Adipocyte (in vitro differentiated cells): ENCODE data around the gene HADHB.
A peak's percentile ranks its signal among the peaks of the same experiment; 100 is the strongest.
"Not testable (repeated sequence)": the region's sequence is repeated elsewhere in the genome, so short reads cannot be mapped to it uniquely, and the experiment has no call there.

Source experiments
- DNase-seq: peaks from one replicate; pipeline ENCODE4 v3.0.0-alpha.2; 2015; ENCODE audit warnings: low read depth
- H3K27me3 ChIP-seq: replicated peaks from 2 replicates; pipeline ENCODE4 v1.7.0; 2013; ENCODE audit warnings: mild to moderate bottlenecking, low read length, moderate library complexity; ENCODE audit not compliant: control insufficient read depth, insufficient read depth
- H3K36me3 ChIP-seq: 2 replicates; pipeline ENCODE4 v1.7.0; 2013; ENCODE audit warnings: low read length, mild to moderate bottlenecking, moderate library complexity; ENCODE audit not compliant: control insufficient read depth, insufficient read depth, severe bottlenecking
- H3K4me1 ChIP-seq: 2 replicates; pipeline ENCODE4 v1.7.0; 2013; ENCODE audit warnings: mild to moderate bottlenecking, low read length, moderate library complexity; ENCODE audit not compliant: control insufficient read depth, insufficient read depth
- H3K4me3 ChIP-seq: 2 replicates; pipeline ENCODE4 v1.7.0; 2013; ENCODE audit warnings: mild to moderate bottlenecking, low read length, moderate library complexity
- H3K9ac ChIP-seq: 2 replicates; pipeline ENCODE4 v1.7.0; 2013; ENCODE audit warnings: mild to moderate bottlenecking, low read length, moderate library complexity
- H3K9me3 ChIP-seq: 2 replicates; pipeline ENCODE4 v1.7.0; 2013; ENCODE audit warnings: mild to moderate bottlenecking, low read length, moderate library complexity; ENCODE audit not compliant: control insufficient read depth

Gene HADHB

DNA sequence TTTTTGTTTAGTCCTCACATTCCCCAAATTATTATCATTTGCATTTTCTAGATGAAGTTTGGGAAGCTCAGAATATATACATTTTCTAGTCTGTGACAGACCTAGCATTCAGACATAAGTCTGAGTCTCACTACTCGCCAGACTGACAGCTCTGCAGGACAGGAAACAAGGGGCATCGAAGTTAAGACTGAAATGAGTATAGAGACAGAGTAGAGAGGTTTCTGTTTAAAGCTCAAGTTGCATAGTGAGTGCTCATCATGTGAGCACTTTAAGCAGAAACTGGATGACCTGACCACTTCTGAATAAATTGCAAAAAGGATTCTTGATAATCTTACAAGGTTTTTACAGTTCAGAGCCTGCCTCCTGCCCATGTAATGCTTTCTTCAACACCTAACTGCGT lies 1.1 kb downstream of the HADHB start:
- peak overlapping the region; percentile 96 for H3K4me3 ChIP-seq
- peaks cover 45% of the 10 kb centered on the region for H3K4me1 ChIP-seq
- DNase-seq = peak; percentile 51
- peak overlapping the region; percentile 96 for H3K9ac ChIP-seq
- H3K9me3 ChIP-seq = no peaks in the 10 kb centered on the region
- H3K36me3 ChIP-seq = no peaks in the 10 kb centered on the region
- no peaks in the 10 kb centered on the region for H3K27me3 ChIP-seq

- peak overlapping the region; percentile 96 for H3K4me3 ChIP-seq
- no peaks in the 10 kb centered on the region for H3K27me3 ChIP-seq
- H3K9me3 ChIP-seq = no peaks in the 10 kb centered on the region
- no peaks in the 10 kb centered on the region for H3K36me3 ChIP-seq
- H3K4me1 ChIP-seq = peaks cover 41% of the 10 kb centered on the region
- H3K9ac ChIP-seq = peak overlapping the region; percentile 96
- DNase-seq = no peak
These were observed 2.1 kb downstream of the HADHB start for GRCh38 chr2:26246818-26247217.

GRCh38 chr2:26249625-26250024 lies 4.9 kb downstream of the HADHB start:
- peaks cover 4% of the 10 kb centered on the region for H3K36me3 ChIP-seq
- H3K9ac ChIP-seq = no peak overlapping the region
- H3K4me1 ChIP-seq = peaks cover 51% of the 10 kb centered on the region
- H3K27me3 ChIP-seq = no peaks in the 10 kb centered on the region
- H3K4me3 ChIP-seq = no peak overlapping the region
- no peaks in the 10 kb centered on the region for H3K9me3 ChIP-seq
- no peak for DNase-seq

GRCh38 chr2:26251893-26252292 lies 7.2 kb downstream of the HADHB start:
- Histone ChIP-seq H3K9ac (no peak overlapping the region), H3K4me3 (no peak overlapping the region), H3K27me3 (no peaks in the 10 kb centered on the region), H3K36me3 (peaks cover 23% of the 10 kb centered on the region), H3K4me1 (peaks cover 56% of the 10 kb centered on the region), H3K9me3 (no peaks in the 10 kb centered on the region)
- no peak for DNase-seq

GRCh38 chr2:26255759-26256384 lies 11.1 kb downstream of the HADHB start:
- Histone ChIP-seq H3K9ac (peak overlapping the region; percentile 61), H3K27me3 (no peaks in the 10 kb centered on the region), H3K36me3 (peaks cover 55% of the 10 kb centered on the region), H3K9me3 (no peaks in the 10 kb centered on the region), H3K4me1 (peaks cover 51% of the 10 kb centered on the region), H3K4me3 (peak overlapping the region; percentile 13)
- DNase-seq = no peak

GRCh38 chr2:26258836-26259235 lies 14.1 kb downstream of the HADHB start:
- H3K4me3 ChIP-seq, DNase-seq, H3K9ac ChIP-seq, H3K27me3 ChIP-seq, H3K9me3 ChIP-seq: not testable (repeated sequence)
- peaks cover 34% of the 10 kb centered on the region for H3K4me1 ChIP-seq
- H3K36me3 ChIP-seq = peaks cover 82% of the 10 kb centered on the region

GRCh38 chr2:26268213-26268612 lies 23.5 kb downstream of the HADHB start:
- Histone ChIP-seq H3K9ac (no peak overlapping the region), H3K4me1 (peaks cover 45% of the 10 kb centered on the region), H3K27me3 (no peaks in the 10 kb centered on the region), H3K4me3 (no peak overlapping the region), H3K9me3 (no peaks in the 10 kb centered on the region), H3K36me3 (peaks cover 29% of the 10 kb centered on the region)
- peak; percentile 50 for DNase-seq

GRCh38 chr2:26268670-26269385 lies 24.1 kb downstream of the HADHB start:
- not testable (repeated sequence) for H3K27me3 ChIP-seq, DNase-seq, H3K9ac ChIP-seq, H3K4me3 ChIP-seq, H3K9me3 ChIP-seq
- peaks cover 23% of the 10 kb centered on the region for H3K36me3 ChIP-seq
- H3K4me1 ChIP-seq = peaks cover 51% of the 10 kb centered on the region

GRCh38 chr2:26269571-26270158 lies 24.9 kb downstream of the HADHB start:
- H3K36me3 ChIP-seq = peaks cover 14% of the 10 kb centered on the region
- H3K9me3 ChIP-seq = no peaks in the 10 kb centered on the region
- H3K4me1 ChIP-seq = peaks cover 59% of the 10 kb centered on the region
- no peaks in the 10 kb centered on the region for H3K27me3 ChIP-seq
- no peak for DNase-seq
- peak overlapping the region; percentile 11 for H3K9ac ChIP-seq
- no peak overlapping the region for H3K4me3 ChIP-seq

- Histone ChIP-seq H3K9me3 (no peaks in the 10 kb centered on the region), H3K4me3 (no peak overlapping the region), H3K36me3 (peaks cover 7% of the 10 kb centered on the region), H3K9ac (peak overlapping the region; percentile 11), H3K4me1 (peaks cover 67% of the 10 kb centered on the region), H3K27me3 (no peaks in the 10 kb centered on the region)
- peak; percentile 45 for DNase-seq
These were observed 25.6 kb downstream of the HADHB start for GRCh38 chr2:26270373-26270772.

- peaks cover 72% of the 10 kb centered on the region for H3K4me1 ChIP-seq
- no peaks in the 10 kb centered on the region for H3K27me3 ChIP-seq
- peaks cover 21% of the 10 kb centered on the region for H3K36me3 ChIP-seq
These were observed 28.8 kb downstream of the HADHB start for GRCh38 chr2:26273501-26273900.

More at GRCh38 chr2:26273501-26273900, 28.8 kb downstream of the HADHB start:
- DNase-seq = peak; percentile 70
- Histone ChIP-seq H3K9me3 (no peaks in the 10 kb centered on the region), H3K4me3 (peak overlapping the region; percentile 56), H3K9ac (peak overlapping the region; percentile 76)
